ENCODE results near the gene NDUFV3. TPM values are rescaled to one million over a fixed set of nuclear protein-coding genes. Genes with fewer than 3 reads are reported as not detected.
"Not testable (repeated sequence)": the region's sequence is repeated elsewhere in the genome, so short reads cannot be mapped to it uniquely, and the experiment has no call there.

The NDUFV3 gene
- total RNA-seq, 2 donors from 2014 or later: 42.8 to 65.8 TPM

DNA sequence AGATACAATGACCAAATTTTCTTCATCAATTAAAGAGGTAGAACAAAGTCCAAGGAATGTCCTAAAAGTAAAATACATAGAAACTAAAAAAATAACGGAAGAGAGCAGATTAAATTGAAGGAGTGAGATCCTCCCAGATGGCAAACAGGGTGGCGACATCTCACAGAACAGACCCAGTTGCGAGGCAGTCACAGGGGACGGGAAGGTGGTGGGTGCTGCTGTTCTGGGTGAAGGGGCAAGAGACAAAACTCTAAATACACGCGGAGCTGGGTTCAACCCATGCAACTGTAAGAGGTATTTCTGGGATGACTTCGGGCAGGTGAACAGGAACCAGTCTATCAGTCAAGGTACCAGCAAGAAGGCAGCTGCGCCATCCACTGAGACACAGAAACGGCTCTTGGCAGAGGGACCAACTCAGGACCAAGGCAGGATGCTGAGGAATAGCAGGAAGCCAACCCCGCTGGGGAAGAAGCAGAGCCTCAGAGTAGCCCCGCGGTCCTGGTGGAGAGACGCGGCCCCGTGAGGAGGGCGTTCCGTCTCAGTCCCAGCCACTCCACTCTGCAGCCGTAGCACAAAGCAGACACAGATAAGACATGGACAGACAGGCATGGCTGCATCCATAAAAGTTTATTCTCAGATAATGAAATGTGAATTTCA lies 45.9 kb upstream of the NDUFV3 start:
- peaks cover 27% of the 10 kb centered on the region for H3K36me3 ChIP-seq
- TF ChIP-seq, protein P1, sequence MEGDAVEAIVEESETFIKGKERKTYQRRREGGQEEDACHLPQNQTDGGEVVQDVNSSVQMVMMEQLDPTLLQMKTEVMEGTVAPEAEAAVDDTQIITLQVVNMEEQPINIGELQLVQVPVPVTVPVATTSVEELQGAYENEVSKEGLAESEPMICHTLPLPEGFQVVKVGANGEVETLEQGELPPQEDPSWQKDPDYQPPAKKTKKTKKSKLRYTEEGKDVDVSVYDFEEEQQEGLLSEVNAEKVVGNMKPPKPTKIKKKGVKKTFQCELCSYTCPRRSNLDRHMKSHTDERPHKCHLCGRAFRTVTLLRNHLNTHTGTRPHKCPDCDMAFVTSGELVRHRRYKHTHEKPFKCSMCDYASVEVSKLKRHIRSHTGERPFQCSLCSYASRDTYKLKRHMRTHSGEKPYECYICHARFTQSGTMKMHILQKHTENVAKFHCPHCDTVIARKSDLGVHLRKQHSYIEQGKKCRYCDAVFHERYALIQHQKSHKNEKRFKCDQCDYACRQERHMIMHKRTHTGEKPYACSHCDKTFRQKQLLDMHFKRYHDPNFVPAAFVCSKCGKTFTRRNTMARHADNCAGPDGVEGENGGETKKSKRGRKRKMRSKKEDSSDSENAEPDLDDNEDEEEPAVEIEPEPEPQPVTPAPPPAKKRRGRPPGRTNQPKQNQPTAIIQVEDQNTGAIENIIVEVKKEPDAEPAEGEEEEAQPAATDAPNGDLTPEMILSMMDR (IDR thresholded peaks at IDR 0.05): no peak

DNA sequence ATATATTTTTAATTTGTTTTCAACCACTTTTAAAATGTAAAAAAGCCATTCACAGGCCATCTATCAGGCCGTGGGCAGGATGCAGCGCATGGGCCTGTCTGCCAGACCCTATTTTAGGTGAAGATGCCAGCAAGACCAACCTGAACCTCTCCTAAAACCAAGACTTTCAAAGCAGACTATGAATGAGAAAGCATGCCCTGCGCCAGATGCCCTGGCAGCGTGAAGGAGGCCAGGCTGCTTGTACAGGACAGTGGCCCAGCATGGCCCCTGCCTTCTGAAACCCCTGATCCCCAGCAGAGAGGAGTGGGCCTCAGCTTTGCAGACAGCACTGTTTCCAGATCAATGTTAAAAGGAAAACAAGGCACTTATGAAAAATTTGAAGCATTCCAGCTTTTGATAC lies 45.4 kb upstream of the NDUFV3 start:
- Histone ChIP-seq H3K4me3 (no peak overlapping the region), H3K9me3 (no peaks in the 10 kb centered on the region), H3K27ac (no peak overlapping the region), H3K4me1 (ENCODE audit: control insufficient read depth in 1 of 2, low read depth in 2 of 2) (peaks cover 0 to 15% of the 10 kb centered on the region in 2 donors), H3K36me3 (peaks cover 25% of the 10 kb centered on the region), H3K27me3 (replicated peaks; ENCODE audit: insufficient read depth) (no peaks in the 10 kb centered on the region)
- TF ChIP-seq, protein P1 (IDR thresholded peaks at IDR 0.05): no peak
- DNase-seq (ENCODE audit: low spot score) (no peak), ATAC-seq (ENCODE audit: insufficient number of reproducible peaks, low FRiP score, low read depth) (no peak)

More for the DNA sequence above, 45.9 kb upstream of the NDUFV3 start:
- Histone ChIP-seq H3K4me1 (ENCODE audit: control insufficient read depth in 1 of 2, low read depth in 2 of 2) (peaks cover 0 to 15% of the 10 kb centered on the region in 2 donors), H3K27me3 (replicated peaks; ENCODE audit: insufficient read depth) (no peaks in the 10 kb centered on the region), H3K4me3 (no peak overlapping the region), H3K27ac (no peak overlapping the region), H3K9me3 (no peaks in the 10 kb centered on the region)
- DNase-seq (ENCODE audit: low spot score) (no peak), ATAC-seq (ENCODE audit: insufficient number of reproducible peaks, low FRiP score, low read depth) (no peak)

DNA sequence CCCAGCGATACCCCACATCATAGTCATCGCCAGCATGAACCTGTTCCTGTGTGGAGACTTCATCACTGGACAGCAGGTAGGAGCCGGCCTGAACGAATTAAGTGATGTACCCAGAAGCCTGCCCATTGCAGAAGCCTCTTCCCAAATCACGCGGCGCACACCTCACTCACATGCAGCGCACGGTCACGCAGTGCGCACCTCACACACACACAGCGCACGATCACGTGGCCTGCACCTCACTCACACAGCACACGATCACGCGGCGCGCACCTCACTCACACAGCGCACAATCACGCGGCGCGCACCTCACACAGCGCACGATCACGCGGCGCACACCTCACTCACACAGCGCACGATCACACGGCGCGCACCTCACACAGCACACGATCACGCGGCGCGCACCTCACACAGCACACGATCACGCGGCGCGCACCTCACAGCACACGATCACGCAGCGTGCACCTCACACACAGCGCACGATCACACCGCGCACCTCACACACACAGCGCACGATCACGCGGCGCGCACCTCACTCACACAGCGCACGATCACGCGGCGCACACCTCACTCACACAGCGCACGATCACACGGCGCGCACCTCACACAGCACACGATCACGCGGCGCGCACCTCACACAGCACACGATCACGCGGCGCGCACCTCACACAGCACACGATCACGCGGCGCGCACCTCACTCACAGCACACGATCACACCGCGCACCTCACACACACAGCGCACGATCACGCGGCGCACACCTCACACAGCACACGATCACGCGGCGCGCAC lies 44.8 kb upstream of the NDUFV3 start:
- peaks cover 0 to 15% of the 10 kb centered on the region in 2 donors for H3K4me1 ChIP-seq (ENCODE audit: control insufficient read depth in 1 of 2, low read depth in 2 of 2)
- peaks cover 28% of the 10 kb centered on the region for H3K36me3 ChIP-seq
- not testable (repeated sequence) for H3K9me3 ChIP-seq; H3K27me3 ChIP-seq (replicated peaks; ENCODE audit: insufficient read depth); ATAC-seq (ENCODE audit: insufficient number of reproducible peaks, low FRiP score, low read depth); H3K27ac ChIP-seq; H3K4me3 ChIP-seq; DNase-seq (ENCODE audit: low spot score)

DNA sequence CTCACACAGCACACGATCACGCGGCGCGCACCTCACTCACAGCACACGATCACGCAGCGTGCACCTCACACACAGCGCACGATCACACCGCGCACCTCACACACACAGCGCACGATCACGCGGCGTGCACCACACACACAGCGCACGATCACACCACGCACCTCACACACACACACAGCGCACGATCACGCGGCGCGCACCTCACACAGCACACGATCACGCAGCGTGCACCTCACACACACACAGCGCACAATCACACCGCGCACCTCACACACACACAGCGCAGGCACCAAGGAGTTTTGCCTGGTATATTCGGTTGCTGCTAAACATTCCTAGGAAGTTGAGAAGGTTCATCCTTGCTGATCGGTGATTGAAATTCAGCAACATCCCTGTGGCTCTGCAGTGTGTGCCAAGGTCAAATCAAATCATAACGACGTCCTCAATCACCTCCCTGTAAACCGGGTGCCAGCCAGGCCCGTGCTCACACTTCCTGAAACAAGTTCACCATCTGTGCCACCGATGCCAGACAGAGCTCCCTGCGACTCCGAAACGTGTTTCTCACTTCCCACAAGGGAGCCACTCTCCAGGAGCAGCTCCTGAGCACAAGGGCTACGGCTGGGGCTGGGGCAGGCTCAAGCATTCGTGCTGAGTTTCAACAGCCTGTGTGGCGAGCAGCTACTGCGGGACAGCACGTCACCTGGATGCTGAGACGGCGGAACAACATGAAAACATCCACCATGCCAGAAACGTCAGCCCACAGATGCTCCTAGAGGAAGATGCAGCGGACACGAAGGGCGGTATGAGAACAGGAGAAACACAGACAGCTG lies 44.0 kb upstream of the NDUFV3 start:
- no peaks in the 10 kb centered on the region for H3K9me3 ChIP-seq
- no peak overlapping the region for H3K27ac ChIP-seq
- peaks cover 0 to 15% of the 10 kb centered on the region in 2 donors for H3K4me1 ChIP-seq (ENCODE audit: control insufficient read depth in 1 of 2, low read depth in 2 of 2)
- no peak for DNase-seq (ENCODE audit: low spot score)
- H3K36me3 ChIP-seq: peaks cover 36% of the 10 kb centered on the region
- no peak for ATAC-seq (ENCODE audit: insufficient number of reproducible peaks, low FRiP score, low read depth)
- no peak overlapping the region for H3K4me3 ChIP-seq
- TF ChIP-seq, protein P1 (IDR thresholded peaks at IDR 0.05): no peak
- H3K27me3 ChIP-seq (replicated peaks; ENCODE audit: insufficient read depth): no peaks in the 10 kb centered on the region

DNA sequence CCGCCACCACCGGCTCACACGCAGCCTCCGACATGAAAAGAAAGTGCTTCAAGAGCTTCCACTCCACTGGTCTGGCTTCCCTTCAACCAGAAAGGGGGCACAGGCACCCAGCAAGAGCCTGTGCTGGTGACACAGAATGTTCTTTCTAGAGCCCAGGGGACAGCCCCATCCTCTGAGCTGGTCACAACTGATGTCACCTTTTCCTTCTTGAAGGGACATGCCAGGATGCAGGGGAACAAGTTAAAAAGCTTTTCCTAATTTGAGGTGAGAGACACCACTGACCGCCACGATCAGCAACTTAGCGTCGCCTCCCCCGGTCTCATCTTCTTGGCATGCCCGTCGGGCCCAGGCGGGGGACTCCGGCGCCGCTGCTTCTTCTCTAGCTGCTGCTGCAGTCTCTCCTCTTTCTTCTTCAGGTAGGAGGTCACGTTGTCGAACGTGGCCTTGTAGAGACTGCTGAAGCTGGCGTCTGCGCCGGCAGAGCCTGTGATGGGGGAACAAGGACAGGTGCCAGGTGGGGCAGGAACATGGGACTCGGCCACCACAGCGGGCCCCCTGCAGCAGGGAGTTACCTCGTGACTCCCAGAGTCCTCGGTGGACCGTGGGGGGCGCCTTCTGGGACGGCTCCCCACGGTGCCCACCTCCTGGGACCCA lies 43.2 kb upstream of the NDUFV3 start:
- DNase-seq (ENCODE audit: low spot score) (no peak), ATAC-seq (ENCODE audit: insufficient number of reproducible peaks, low FRiP score, low read depth) (no peak)
- Histone ChIP-seq H3K4me3 (no peak overlapping the region), H3K4me1 (ENCODE audit: control insufficient read depth in 1 of 2, low read depth in 2 of 2) (peaks cover 0 to 10% of the 10 kb centered on the region in 2 donors), H3K9me3 (no peaks in the 10 kb centered on the region), H3K27ac (no peak overlapping the region), H3K36me3 (peaks cover 43% of the 10 kb centered on the region), H3K27me3 (replicated peaks; ENCODE audit: insufficient read depth) (no peaks in the 10 kb centered on the region)
- TF ChIP-seq, protein P1 (IDR thresholded peaks at IDR 0.05): no peak
